ENCODE results near the gene PKN1. TPM values are rescaled to one million over a fixed set of nuclear protein-coding genes. Genes with fewer than 3 reads are reported as not detected.
"Not testable (repeated sequence)": the region's sequence is repeated elsewhere in the genome, so short reads cannot be mapped to it uniquely, and the experiment has no call there.

PKN1 gene
- total RNA-seq, 1 donor from 2014 or later: 147 TPM

GRCh38 chr19:14446336-14447036 lies 13.4 kb downstream of the PKN1 start:
- DNase-seq: no peak
- Histone ChIP-seq H3K36me3 (peaks cover 100% of the 10 kb centered on the region), H3K4me1 (no peaks in the 10 kb centered on the region), H3K27ac (no peak overlapping the region), H3K9me3 (no peaks in the 10 kb centered on the region), H3K4me3 (no peak overlapping the region), H3K27me3 (ENCODE audit: low read depth) (no peaks in the 10 kb centered on the region)
- no peak for TF ChIP-seq CTCF (IDR thresholded peaks at IDR 0.05)
- intact Hi-C loops (cut with DNase I): no loop called here
- ATAC-seq: no peak

GRCh38 chr19:14449321-14449720 lies 16.2 kb downstream of the PKN1 start:
- Histone ChIP-seq H3K4me3 (no peak overlapping the region), H3K36me3 (peaks cover 100% of the 10 kb centered on the region), H3K9me3 (no peaks in the 10 kb centered on the region), H3K27ac (no peak overlapping the region), H3K4me1 (no peaks in the 10 kb centered on the region), H3K27me3 (ENCODE audit: low read depth) (no peaks in the 10 kb centered on the region)
- intact Hi-C loops (cut with DNase I): no loop called here
- no peak for TF ChIP-seq CTCF (IDR thresholded peaks at IDR 0.05)
- no peak for ATAC-seq
- no peak for DNase-seq

- intact Hi-C loops (cut with DNase I): no loop called here
- Histone ChIP-seq H3K27ac (no peak overlapping the region), H3K27me3 (ENCODE audit: low read depth) (no peaks in the 10 kb centered on the region), H3K36me3 (peaks cover 100% of the 10 kb centered on the region), H3K4me3 (no peak overlapping the region), H3K4me1 (no peaks in the 10 kb centered on the region), H3K9me3 (no peaks in the 10 kb centered on the region)
- no peak for TF ChIP-seq CTCF (IDR thresholded peaks at IDR 0.05)
- no peak for DNase-seq
- ATAC-seq: peak; percentile 55 to 66
Observed at GRCh38 chr19:14450168-14450874, 17.2 kb downstream of the PKN1 start.

- H3K27me3 ChIP-seq (ENCODE audit: low read depth): no peaks in the 10 kb centered on the region
- no peak overlapping the region for H3K27ac ChIP-seq
- H3K9me3 ChIP-seq: no peaks in the 10 kb centered on the region
- intact Hi-C loops (cut with DNase I): no loop called here
- no peak overlapping the region for H3K4me3 ChIP-seq
- no peak for TF ChIP-seq CTCF (IDR thresholded peaks at IDR 0.05)
- DNase-seq (no peak), ATAC-seq (peak in 1 of 2 donors; percentile 18)
- H3K4me1 ChIP-seq: no peaks in the 10 kb centered on the region
- peaks cover 100% of the 10 kb centered on the region for H3K36me3 ChIP-seq
Observed at GRCh38 chr19:14450876-14451275, 17.8 kb downstream of the PKN1 start.

GRCh38 chr19:14452303-14452702 lies 19.2 kb downstream of the PKN1 start:
- ATAC-seq; H3K9me3 ChIP-seq; H3K4me3 ChIP-seq; intact Hi-C loops (cut with DNase I); H3K4me1 ChIP-seq; H3K27me3 ChIP-seq (ENCODE audit: low read depth); DNase-seq; H3K27ac ChIP-seq: not testable (repeated sequence)
- H3K36me3 ChIP-seq: peaks cover 94% of the 10 kb centered on the region

GRCh38 chr19:14459703-14460102 lies 26.6 kb downstream of the PKN1 start:
- no peaks in the 10 kb centered on the region for H3K9me3 ChIP-seq
- no peaks in the 10 kb centered on the region for H3K27me3 ChIP-seq (ENCODE audit: low read depth)
- no peak for DNase-seq
- intact Hi-C loops (cut with DNase I): no loop called here
- no peaks in the 10 kb centered on the region for H3K4me1 ChIP-seq
- no peak overlapping the region for H3K4me3 ChIP-seq
- TF ChIP-seq CTCF (IDR thresholded peaks at IDR 0.05): no peak
- H3K36me3 ChIP-seq: peaks cover 92% of the 10 kb centered on the region
- ATAC-seq: peak; percentile 67 to 73
- no peak overlapping the region for H3K27ac ChIP-seq
